ENCODE results near the gene HACL1. TPM values are rescaled to one million over a fixed set of nuclear protein-coding genes. Genes with fewer than 3 reads are reported as not detected.

HACL1 gene
- total RNA-seq, 2 donors from 2014 or later, result 13.1 to 19.1 TPM

- no peaks in the 10 kb centered on the region for H3K9me3 ChIP-seq
- intact Hi-C loops (cut with DNase I), result loop anchor here (5.0 to 10.0 kb wide), 2 partner anchors 175 to 613 kb away; no protein-coding TSS in a partner anchor
- H3K27me3 ChIP-seq, result no peaks in the 10 kb centered on the region
- H3K27ac ChIP-seq, result no peak overlapping the region
- DNase-seq, result no peak
- H3K36me3 ChIP-seq, result no peaks in the 10 kb centered on the region
- H3K4me3 ChIP-seq, result no peak overlapping the region
- no peaks in the 10 kb centered on the region for H3K4me1 ChIP-seq
- no peak overlapping the region for H3K9ac ChIP-seq (ENCODE audit: low read depth in 2 of 2, low read length in 2 of 2)
- no peak for TF ChIP-seq CTCF (IDR thresholded peaks at IDR 0.05)
These were observed 30.8 kb upstream of the HACL1 start for GRCh38 chr3:15632212-15632580.

GRCh38 chr3:15631426-15632211 lies 30.2 kb upstream of the HACL1 start:
- no peaks in the 10 kb centered on the region for H3K9me3 ChIP-seq
- DNase-seq, result no peak
- intact Hi-C loops (cut with DNase I), result loop anchor here (5.0 to 10.0 kb wide), 2 partner anchors 176 to 613 kb away; no protein-coding TSS in a partner anchor
- no peaks in the 10 kb centered on the region for H3K27me3 ChIP-seq
- H3K4me1 ChIP-seq, result no peaks in the 10 kb centered on the region
- no peak for TF ChIP-seq CTCF (IDR thresholded peaks at IDR 0.05)
- no peak overlapping the region for H3K27ac ChIP-seq
- H3K36me3 ChIP-seq, result no peaks in the 10 kb centered on the region
- no peak overlapping the region for H3K4me3 ChIP-seq
- H3K9ac ChIP-seq (ENCODE audit: low read depth in 2 of 2, low read length in 2 of 2), result no peak overlapping the region

- intact Hi-C loops (cut with DNase I), result loop anchor here (5.0 to 10.0 kb wide), 2 partner anchors 177 to 614 kb away; no protein-coding TSS in a partner anchor
- Histone ChIP-seq H3K4me3 (peak overlapping the region; percentile 8), H3K36me3 (no peaks in the 10 kb centered on the region), H3K4me1 (no peaks in the 10 kb centered on the region), H3K27me3 (no peaks in the 10 kb centered on the region), H3K9ac (ENCODE audit: low read depth in 2 of 2, low read length in 2 of 2) (no peak overlapping the region), H3K9me3 (no peaks in the 10 kb centered on the region), H3K27ac (peak overlapping the region; percentile 9)
- no peak for DNase-seq
- TF ChIP-seq CTCF (IDR thresholded peaks at IDR 0.05), result no peak
These were observed 29.4 kb upstream of the HACL1 start for GRCh38 chr3:15630646-15631350.

- intact Hi-C loops (cut with DNase I), result loop anchor here (5.0 to 10.0 kb wide), 2 partner anchors 177 to 615 kb away; no protein-coding TSS in a partner anchor
- Histone ChIP-seq H3K36me3 (no peaks in the 10 kb centered on the region), H3K27ac (peak overlapping the region; percentile 9), H3K9me3 (no peaks in the 10 kb centered on the region), H3K4me3 (peak overlapping the region; percentile 8), H3K27me3 (no peaks in the 10 kb centered on the region), H3K9ac (ENCODE audit: low read depth in 2 of 2, low read length in 2 of 2) (no peak overlapping the region), H3K4me1 (no peaks in the 10 kb centered on the region)
- TF ChIP-seq CTCF (IDR thresholded peaks at IDR 0.05), result peak; percentile 71
- peak; percentile 71 for DNase-seq
These were observed 28.7 kb upstream of the HACL1 start for GRCh38 chr3:15629860-15630597.

- intact Hi-C loops (cut with DNase I), result no loop called here
- no peak for DNase-seq
- Histone ChIP-seq H3K4me1 (no peaks in the 10 kb centered on the region), H3K36me3 (no peaks in the 10 kb centered on the region), H3K9me3 (no peaks in the 10 kb centered on the region), H3K4me3 (no peak overlapping the region), H3K27ac (no peak overlapping the region), H3K9ac (ENCODE audit: low read depth in 2 of 2, low read length in 2 of 2) (no peak overlapping the region), H3K27me3 (no peaks in the 10 kb centered on the region)
- no peak for TF ChIP-seq CTCF (IDR thresholded peaks at IDR 0.05)
These were observed 27.6 kb upstream of the HACL1 start for GRCh38 chr3:15628967-15629366.
